ENCODE measurements around the gene ALDH7A1.

Gene ALDH7A1

DNA sequence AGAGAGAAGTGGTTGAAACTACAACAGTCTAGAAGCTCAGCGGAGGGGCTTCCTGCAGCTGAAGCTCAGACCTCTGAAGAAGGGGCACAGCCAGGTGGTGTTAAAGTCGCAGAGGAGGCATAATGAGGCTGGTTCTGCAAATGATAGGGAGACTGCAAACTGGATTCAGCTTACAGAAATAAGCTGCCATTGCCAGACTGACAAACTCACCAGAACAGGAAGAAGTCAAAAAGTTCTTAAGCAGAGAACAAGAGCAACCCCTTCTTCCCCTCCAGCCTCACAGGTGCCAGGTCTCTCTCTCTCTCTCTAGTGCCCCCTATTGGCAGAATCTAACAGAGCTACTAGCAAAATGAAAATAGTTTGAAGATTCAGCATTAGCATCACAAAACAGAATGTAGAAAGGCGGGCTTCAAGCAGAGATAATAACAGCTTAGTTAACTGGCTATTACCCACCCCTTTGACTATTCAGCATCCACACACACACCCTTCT, 95.1 kb downstream of the ALDH7A1 start:
- no peak overlapping the region for H3K4me3 ChIP-seq (ENCODE audit: low read depth, low read length)
- DNase-seq (ENCODE audit: low read depth): no peak
- TF ChIP-seq, protein P1, sequence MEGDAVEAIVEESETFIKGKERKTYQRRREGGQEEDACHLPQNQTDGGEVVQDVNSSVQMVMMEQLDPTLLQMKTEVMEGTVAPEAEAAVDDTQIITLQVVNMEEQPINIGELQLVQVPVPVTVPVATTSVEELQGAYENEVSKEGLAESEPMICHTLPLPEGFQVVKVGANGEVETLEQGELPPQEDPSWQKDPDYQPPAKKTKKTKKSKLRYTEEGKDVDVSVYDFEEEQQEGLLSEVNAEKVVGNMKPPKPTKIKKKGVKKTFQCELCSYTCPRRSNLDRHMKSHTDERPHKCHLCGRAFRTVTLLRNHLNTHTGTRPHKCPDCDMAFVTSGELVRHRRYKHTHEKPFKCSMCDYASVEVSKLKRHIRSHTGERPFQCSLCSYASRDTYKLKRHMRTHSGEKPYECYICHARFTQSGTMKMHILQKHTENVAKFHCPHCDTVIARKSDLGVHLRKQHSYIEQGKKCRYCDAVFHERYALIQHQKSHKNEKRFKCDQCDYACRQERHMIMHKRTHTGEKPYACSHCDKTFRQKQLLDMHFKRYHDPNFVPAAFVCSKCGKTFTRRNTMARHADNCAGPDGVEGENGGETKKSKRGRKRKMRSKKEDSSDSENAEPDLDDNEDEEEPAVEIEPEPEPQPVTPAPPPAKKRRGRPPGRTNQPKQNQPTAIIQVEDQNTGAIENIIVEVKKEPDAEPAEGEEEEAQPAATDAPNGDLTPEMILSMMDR (IDR thresholded peaks at IDR 0.05; ENCODE audit: control insufficient read depth, extremely low read depth, insufficient read depth): peak; percentile 35

DNA sequence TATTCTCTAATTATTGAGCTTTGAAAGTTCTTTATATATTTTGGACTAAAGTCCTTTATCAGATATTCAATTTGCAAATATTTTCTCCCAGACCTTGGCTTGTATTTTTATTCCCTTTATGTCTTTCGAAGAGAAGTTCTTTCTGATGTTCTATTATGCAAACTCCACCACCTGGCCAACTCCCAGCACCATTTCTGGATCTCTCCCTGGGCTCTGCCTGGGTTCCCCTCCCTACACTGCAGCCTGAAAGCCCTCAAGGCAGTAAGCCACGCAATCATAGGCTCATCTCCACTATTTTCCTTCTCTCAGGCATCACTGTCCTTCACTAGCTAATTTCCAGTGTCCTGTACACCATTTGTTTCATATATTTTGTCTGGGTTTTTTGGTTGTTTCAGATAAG, 95.7 kb downstream of the ALDH7A1 start:
- no peak for DNase-seq (ENCODE audit: low read depth)
- TF ChIP-seq, protein P1 (IDR thresholded peaks at IDR 0.05; ENCODE audit: control insufficient read depth, extremely low read depth, insufficient read depth): no peak
- H3K4me3 ChIP-seq (ENCODE audit: low read depth, low read length): no peak overlapping the region

DNA sequence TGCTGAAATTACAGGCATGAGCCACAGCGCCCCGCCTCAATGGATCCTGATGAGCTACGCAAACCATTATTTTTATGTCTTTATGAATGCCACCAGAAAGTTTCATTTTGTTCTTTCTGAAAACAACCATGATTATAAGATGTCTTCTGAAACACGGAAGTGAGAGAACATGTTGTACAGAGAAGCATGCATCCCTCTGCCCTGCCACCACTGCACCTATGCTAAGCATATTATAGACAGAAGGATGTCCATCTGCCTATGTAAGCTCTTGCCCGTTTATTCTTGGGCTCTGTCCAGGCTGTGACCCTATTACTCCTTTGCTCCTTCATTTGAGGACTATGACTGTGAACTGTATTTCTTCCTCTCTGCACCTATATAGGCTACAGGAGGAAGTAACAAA, 97.5 kb downstream of the ALDH7A1 start:
- DNase-seq (ENCODE audit: low read depth): no peak
- no peak overlapping the region for H3K4me3 ChIP-seq (ENCODE audit: low read depth, low read length)
- TF ChIP-seq, protein P1 (IDR thresholded peaks at IDR 0.05; ENCODE audit: control insufficient read depth, extremely low read depth, insufficient read depth): no peak

DNA sequence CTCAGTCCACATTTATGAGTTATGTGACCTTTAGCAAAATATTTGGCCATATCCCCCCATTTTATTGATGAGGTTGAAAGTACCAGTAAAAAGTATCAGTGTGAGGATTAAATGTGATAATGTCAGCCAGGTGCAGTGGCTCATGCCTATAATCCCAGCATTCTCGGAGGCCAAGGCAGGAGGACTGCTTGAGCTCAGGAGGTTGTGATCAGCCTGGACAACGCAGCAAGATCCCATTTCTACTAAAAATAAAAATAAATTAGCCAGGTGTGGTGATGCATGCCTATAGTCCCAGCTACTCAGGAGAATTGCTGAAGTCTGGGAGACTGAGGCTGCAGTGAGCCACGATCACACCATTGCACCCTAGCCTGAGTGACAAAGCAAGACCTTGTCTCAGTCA, 100.6 kb downstream of the ALDH7A1 start:
- H3K4me3 ChIP-seq (ENCODE audit: low read depth, low read length): no peak overlapping the region
- TF ChIP-seq, protein P1 (IDR thresholded peaks at IDR 0.05; ENCODE audit: control insufficient read depth, extremely low read depth, insufficient read depth): no peak
- DNase-seq (ENCODE audit: low read depth): no peak

DNA sequence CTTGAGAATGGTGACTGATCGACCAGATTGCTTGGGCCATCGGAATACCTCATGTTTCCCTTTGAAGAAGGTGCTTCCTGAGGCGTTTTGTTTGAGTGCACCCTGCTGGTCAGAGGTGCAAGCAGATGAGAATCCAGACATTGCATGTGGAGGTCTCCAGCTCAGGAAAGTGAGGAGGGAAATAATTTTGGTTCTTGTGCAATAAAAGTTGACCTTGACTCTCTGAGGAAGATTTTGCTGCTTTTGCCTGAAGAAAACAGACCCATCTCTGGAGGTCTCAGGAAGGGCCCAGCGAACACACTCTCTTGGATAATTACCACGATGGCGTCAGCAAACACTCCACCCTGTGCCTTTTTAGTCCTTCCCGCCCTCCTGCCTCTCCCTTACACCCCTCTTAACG, 102.1 kb downstream of the ALDH7A1 start:
- DNase-seq (ENCODE audit: low read depth): no peak
- TF ChIP-seq, protein P1 (IDR thresholded peaks at IDR 0.05; ENCODE audit: control insufficient read depth, extremely low read depth, insufficient read depth): peak; percentile 46
- H3K4me3 ChIP-seq (ENCODE audit: low read depth, low read length): no peak overlapping the region

DNA sequence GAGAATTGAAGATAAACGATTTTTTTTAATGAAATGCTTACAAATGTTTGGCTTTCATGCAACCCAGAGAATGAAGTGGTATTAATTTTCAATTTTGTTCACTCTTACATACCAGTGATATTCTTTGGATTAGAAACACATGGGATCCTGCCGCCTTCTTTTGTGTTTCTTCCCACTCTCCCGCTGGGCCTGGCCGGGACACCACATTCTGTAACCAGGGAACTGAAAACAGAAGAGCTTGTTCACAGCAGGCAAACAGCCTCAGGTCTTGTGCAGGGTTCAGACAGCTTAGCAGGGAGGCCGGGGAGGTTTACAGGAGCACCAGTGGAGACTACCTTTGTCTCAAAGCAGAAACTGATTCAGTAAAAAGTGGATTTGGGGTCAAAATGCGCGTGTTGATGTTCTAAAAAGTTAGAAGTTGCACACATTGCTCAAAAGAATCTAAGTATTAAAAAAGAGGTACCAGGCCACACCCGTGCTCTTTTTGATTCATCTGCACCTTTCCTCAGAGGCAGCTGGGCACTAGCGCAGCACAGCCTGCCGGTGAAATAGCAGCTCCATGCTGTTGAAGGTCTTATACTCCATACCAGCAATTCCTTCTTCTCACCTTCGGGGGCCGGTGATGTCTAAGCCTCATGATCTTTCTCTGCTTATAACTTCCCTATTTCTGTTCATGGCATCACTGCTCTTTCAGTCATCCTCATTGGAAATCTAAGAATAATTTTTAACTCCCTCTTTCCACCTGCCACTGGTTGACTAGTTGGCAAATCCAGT, 104.7 kb downstream of the ALDH7A1 start:
- TF ChIP-seq, protein P1 (IDR thresholded peaks at IDR 0.05; ENCODE audit: control insufficient read depth, extremely low read depth, insufficient read depth): no peak
- no peak for DNase-seq (ENCODE audit: low read depth)
- H3K4me3 ChIP-seq (ENCODE audit: low read depth, low read length): no peak overlapping the region

Data from LNCaP clone FGC (cell line).